Measurements from ENCODE around the gene P3R3URF.

GRCh38 chr1:46184920-46185658, 8.8 kb upstream of the P3R3URF start:
- TF ChIP-seq CTCF (IDR thresholded peaks at IDR 0.05) (no peak), POLR2A (IDR thresholded peaks at IDR 0.05) (no peak)
